Measurements from ENCODE around the gene ERMN. TPM values are rescaled to one million over a fixed set of nuclear protein-coding genes. Genes with fewer than 3 reads are reported as not detected.

Gene ERMN
- total and polyA plus RNA-seq, 2 of the 13 experiments (the other 11 are each of a cell fraction or from before 2014, with no cell fraction given), result not detected

DNA sequence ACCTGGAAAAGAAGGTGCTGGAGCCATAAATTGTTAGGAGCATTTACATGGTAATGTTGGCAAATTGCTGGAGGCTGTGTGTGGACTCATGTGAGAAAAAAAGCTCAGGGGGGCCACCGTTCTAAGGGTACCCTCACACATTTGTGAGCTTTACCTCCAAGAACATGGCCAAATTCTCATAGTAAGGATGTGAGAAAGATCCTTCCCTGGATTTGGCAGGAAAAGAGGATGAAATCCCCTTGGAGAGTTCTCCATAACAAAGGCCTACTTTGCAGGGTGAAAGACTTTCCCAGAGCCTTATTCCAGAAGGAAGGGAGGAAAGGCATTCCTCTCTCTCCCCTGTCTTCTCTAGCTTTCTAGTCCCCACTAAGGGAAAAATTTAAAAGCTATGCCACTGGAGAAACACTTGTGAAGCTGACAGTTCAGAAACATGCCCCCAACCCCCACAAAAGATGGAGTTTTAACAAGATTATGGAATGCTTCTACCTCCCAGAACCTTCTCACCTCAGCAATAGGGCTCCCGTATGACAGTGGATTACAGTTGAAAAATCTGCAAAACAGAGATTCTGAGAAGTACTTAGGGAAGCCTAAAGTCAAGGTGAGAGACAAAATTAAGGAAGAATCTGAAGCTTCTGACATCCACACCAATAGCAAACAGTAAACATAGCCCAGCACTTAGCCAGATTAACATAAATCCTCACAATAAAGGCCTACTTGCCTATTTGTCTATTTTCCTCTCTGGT, 20.2 kb upstream of the ERMN start:
- ATAC-seq (no peak), FAIRE-seq (no peak), DNase-seq (ENCODE audit: low spot score) (no peak)
- in situ Hi-C loops (cut with HindIII; ENCODE audit: extremely low pct_ligation_motif_present, low pct_unique_long_range_greater_than_20kb) (no loop called here), intact Hi-C loops (cut with micrococcal nuclease; ENCODE audit: unreplicated experiment) (no loop called here)
- Histone ChIP-seq H3K4me2 (ENCODE audit: low read depth, low read length) (no peak overlapping the region), H4K20me1 (ENCODE audit: insufficient read depth, low read length) (no peaks in the 10 kb centered on the region), H3K27me3 (ENCODE audit: control insufficient read depth in 1 of 2, insufficient read depth in 2 of 2, low read length in 2 of 2) (no peaks in the 10 kb centered on the region), H3K4me1 (ENCODE audit: insufficient read depth, low read length) (no peaks in the 10 kb centered on the region), H2AFZ (ENCODE audit: low read length) (no peak overlapping the region), H3K79me2 (ENCODE audit: insufficient read depth, low read length) (no peaks in the 10 kb centered on the region), H3K9ac (ENCODE audit: insufficient read depth, low read depth, low read length) (no peak overlapping the region), H3K27ac (ENCODE audit: extremely low read length, insufficient read depth, low read length) (no peak overlapping the region), H3K9me3 (ENCODE audit: low read length) (peaks cover 15% of the 10 kb centered on the region; the same call in 1 of the 2 replicates), H3K4me3 (replicated peaks in 1 of 3; ENCODE audit: insufficient read depth in 1 of 3, low read depth in 2 of 3, low read length in 3 of 3) (no peak overlapping the region), H3K36me3 (replicated peaks in 1 of 2; ENCODE audit: control insufficient read depth in 1 of 2, insufficient read depth in 2 of 2, low read length in 2 of 2) (no peaks in the 10 kb centered on the region)
- TF ChIP-seq HNRNPUL1 (IDR thresholded peaks at IDR 0.05; ENCODE audit: low read depth, low read length) (no peak), ZNF616 (CRISPR knock-in tag; IDR thresholded peaks at IDR 0.05; ENCODE audit: low read depth) (no peak), ZNF552 (CRISPR knock-in tag; IDR thresholded peaks at IDR 0.05; ENCODE audit: borderline replicate concordance) (no peak), BCL6 (CRISPR knock-in tag; IDR thresholded peaks at IDR 0.05) (no peak), ZNF772 (CRISPR knock-in tag; IDR thresholded peaks at IDR 0.05) (no peak), ZNF569 (CRISPR knock-in tag; IDR thresholded peaks at IDR 0.05; ENCODE audit: borderline replicate concordance) (no peak), TCF12 (IDR thresholded peaks at IDR 0.05) (no peak), TCF12 (CRISPR knock-in tag; IDR thresholded peaks at IDR 0.05) (no peak), CENPT (CRISPR knock-in tag; IDR thresholded peaks at IDR 0.05; ENCODE audit: low read depth) (no peak), KLF9 (CRISPR knock-in tag; IDR thresholded peaks at IDR 0.05; ENCODE audit: low read depth) (no peak), HHEX (CRISPR knock-in tag; IDR thresholded peaks at IDR 0.05) (no peak), RBAK (CRISPR knock-in tag; IDR thresholded peaks at IDR 0.05) (no peak), SOX13 (IDR thresholded peaks at IDR 0.05) (no peak), SOX13 (CRISPR knock-in tag; conservative IDR thresholded peaks at IDR 0.05 in 1 of 2, IDR thresholded peaks at IDR 0.05 in 1 of 2) (no peak), CENPX (CRISPR knock-in tag; IDR thresholded peaks at IDR 0.05) (no peak)
- TF ChIP-seq, protein P1, sequence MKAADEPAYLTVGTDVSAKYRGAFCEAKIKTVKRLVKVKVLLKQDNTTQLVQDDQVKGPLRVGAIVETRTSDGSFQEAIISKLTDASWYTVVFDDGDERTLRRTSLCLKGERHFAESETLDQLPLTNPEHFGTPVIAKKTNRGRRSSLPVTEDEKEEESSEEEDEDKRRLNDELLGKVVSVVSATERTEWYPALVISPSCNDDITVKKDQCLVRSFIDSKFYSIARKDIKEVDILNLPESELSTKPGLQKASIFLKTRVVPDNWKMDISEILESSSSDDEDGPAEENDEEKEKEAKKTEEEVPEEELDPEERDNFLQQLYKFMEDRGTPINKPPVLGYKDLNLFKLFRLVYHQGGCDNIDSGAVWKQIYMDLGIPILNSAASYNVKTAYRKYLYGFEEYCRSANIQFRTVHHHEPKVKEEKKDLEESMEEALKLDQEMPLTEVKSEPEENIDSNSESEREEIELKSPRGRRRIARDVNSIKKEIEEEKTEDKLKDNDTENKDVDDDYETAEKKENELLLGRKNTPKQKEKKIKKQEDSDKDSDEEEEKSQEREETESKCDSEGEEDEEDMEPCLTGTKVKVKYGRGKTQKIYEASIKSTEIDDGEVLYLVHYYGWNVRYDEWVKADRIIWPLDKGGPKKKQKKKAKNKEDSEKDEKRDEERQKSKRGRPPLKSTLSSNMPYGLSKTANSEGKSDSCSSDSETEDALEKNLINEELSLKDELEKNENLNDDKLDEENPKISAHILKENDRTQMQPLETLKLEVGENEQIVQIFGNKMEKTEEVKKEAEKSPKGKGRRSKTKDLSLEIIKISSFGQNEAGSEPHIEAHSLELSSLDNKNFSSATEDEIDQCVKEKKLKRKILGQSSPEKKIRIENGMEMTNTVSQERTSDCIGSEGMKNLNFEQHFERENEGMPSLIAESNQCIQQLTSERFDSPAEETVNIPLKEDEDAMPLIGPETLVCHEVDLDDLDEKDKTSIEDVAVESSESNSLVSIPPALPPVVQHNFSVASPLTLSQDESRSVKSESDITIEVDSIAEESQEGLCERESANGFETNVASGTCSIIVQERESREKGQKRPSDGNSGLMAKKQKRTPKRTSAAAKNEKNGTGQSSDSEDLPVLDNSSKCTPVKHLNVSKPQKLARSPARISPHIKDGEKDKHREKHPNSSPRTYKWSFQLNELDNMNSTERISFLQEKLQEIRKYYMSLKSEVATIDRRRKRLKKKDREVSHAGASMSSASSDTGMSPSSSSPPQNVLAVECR (CRISPR knock-in tag; IDR thresholded peaks at IDR 0.05; ENCODE audit: borderline replicate concordance), result no peak
- TF ChIP-seq, protein P2, sequence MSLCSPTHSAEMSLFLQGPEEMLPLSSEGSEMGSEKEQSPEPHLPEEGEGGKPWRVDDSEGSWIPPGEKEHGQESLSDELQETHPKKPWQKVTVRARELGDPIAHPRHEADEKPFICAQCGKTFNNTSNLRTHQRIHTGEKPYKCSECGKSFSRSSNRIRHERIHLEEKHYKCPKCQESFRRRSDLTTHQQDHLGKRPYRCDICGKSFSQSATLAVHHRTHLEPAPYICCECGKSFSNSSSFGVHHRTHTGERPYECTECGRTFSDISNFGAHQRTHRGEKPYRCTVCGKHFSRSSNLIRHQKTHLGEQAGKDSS (CRISPR knock-in tag; IDR thresholded peaks at IDR 0.05; ENCODE audit: borderline replicate concordance, low read depth), result no peak
- TF ChIP-seq, protein P3, sequence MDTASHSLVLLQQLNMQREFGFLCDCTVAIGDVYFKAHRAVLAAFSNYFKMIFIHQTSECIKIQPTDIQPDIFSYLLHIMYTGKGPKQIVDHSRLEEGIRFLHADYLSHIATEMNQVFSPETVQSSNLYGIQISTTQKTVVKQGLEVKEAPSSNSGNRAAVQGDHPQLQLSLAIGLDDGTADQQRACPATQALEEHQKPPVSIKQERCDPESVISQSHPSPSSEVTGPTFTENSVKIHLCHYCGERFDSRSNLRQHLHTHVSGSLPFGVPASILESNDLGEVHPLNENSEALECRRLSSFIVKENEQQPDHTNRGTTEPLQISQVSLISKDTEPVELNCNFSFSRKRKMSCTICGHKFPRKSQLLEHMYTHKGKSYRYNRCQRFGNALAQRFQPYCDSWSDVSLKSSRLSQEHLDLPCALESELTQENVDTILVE (CRISPR knock-in tag; IDR thresholded peaks at IDR 0.05), result no peak
- ChIA-PET POLR2A (no interaction called here), CTCF (ENCODE audit: low intra/inter-chr PET ratio, low total read pairs) (no interaction called here)
- BruUV-seq (replicated peaks), result no TSS peak
- 11% methylated on average over 2 of the region's 2 CpGs for WGBS (ENCODE audit: low lambda C conversion rate)
